HG03066 (cell line): ENCODE results near the gene FAM222A.

ENCODE experiments used
- ATAC-seq: cut with Tn5 transposase; IDR thresholded peaks from one replicate; pipeline ENCODE4 v1.9.1; 2021; ENCODE audit warnings: low read depth; ENCODE audit not compliant: unreplicated experiment

The FAM222A gene

DNA sequence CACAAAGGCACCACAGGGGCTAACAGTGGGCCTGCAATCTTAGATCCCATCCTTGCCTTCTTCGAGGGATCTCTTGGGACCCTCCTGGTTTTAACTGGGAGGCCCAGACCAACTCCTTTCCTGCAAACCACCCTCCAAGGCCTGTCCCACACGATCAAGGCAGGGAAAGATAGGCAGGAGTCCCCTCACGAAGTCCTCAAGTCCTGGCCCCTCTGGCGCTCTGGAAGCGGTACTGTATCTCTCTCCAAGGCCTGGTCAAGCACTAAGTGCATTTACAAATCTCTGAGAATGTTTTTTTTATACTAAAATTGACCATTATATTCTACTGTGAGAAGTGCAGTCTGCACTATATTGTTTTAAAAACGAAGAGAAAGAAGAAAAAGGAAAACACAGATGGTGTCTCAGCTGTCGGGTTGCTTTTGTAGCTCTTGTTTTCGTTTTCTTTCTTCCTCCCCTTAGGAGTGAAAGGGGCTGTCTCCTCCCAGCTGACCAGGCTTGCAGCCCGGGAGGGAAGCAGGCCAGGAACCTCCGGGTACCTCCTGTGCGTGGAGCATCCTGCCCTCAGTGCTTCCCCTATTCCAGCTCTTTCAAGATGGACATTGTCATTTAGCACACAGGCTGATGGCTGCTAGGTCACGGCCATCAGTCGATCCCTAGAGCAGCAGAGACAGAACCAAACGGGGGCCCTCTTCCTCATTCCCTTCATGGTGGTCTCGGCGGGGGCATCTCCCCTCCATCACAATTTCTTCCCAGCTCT lies 56.7 kb downstream of the FAM222A start:
- ATAC-seq, result no peak

- ATAC-seq, result no peak
Observed at GRCh38 chr12:109770861-109771670, 57.4 kb downstream of the FAM222A start.

- ATAC-seq, result no peak
Observed at GRCh38 chr12:109771746-109772621, 58.4 kb downstream of the FAM222A start.

GRCh38 chr12:109772622-109773321 lies 59.1 kb downstream of the FAM222A start:
- ATAC-seq, result no peak

GRCh38 chr12:109773384-109774011 lies 59.9 kb downstream of the FAM222A start:
- ATAC-seq, result no peak

- no peak for ATAC-seq
Observed at GRCh38 chr12:109775172-109775881, 61.7 kb downstream of the FAM222A start.

DNA sequence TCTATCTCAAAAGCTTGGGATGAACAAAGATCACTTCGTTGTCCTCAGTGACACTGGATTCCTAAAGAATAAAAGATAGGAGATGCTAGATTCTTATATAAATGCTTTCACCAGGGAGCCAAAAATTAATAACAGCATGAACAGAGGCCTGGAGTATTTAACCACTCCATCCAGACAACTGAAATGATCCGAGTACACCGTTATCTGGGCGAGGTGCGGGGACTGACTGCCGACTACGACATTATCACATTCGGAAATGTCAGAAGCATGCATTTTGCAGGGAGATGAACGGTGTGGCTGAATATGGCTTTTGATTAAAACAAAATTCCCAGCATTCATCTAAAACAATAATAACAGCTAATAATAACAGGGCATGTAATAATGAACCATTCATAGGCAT lies 63.0 kb downstream of the FAM222A start:
- no peak for ATAC-seq

- no peak for ATAC-seq
Observed at GRCh38 chr12:109777544-109777943, 63.9 kb downstream of the FAM222A start.

- no peak for ATAC-seq
Observed at GRCh38 chr12:109778684-109779083, 65.1 kb downstream of the FAM222A start.

DNA sequence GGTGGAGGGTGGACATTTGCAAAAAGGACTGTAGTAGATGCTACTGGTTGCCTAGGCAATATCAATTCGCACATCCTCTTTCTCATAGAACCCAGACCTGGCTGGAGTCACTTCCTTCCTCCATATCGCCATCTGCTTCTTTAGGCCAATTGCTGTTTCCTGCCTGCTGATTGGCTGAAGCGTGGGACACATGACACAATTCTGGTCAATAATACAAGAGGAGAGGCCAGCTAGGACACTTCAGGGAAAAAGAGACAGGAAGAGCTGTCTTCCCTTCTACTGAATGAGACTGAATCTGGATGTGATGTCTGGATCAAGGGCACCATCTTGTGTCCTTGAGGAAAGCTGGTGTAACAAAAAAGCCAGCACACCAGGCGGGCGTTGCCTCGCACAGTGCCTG lies 65.8 kb downstream of the FAM222A start:
- no peak for ATAC-seq

DNA sequence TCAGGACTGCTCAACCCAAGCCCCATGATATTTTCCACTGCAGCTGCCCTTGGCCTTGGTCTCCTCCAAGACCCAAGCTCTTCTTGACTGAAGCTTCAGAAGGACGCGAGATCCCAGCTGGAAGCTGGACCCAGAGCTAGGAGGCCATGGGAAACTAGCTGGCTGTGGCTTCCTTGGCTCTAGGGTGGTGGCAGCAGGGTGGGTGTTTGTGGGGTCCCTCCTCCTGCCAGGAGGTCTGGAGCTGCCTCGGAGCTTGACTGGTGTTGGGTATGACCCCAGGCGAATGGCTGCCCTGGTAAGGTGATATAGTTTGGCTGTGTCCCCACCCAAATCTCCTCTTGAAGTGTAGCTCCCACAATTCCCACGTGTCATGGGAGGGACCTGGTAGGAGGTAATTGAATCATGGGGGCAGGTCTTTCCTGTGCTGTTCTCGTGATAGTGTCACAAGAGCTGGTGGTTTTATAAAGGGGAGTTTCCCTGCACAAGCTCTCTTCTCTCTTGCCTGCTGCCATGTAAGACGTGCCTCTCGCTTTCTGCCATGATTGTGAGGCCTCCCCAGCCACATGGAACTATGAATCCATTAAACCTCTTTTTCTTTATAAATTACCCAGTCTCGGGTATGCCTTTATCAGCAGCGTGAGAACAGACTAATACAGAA lies 68.2 kb downstream of the FAM222A start:
- no peak for ATAC-seq

DNA sequence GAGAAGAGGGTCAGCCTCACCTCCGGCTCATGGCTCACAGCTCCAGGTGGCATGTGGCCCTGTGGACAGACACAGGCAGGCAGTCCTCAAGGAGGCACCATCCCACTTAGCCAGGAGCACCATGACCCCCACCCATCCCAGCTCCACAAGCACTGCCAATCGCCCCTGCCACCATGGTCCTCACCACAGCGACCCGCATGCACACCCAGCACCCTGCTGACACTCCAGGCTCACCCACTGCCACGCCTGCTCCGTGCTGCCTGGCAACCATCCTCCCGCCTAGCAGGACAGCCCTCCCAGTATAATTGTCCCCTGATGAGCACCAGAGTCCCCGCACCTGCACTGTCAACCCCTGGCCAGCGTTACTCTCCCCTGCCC lies 68.7 kb downstream of the FAM222A start:
- no peak for ATAC-seq

DNA sequence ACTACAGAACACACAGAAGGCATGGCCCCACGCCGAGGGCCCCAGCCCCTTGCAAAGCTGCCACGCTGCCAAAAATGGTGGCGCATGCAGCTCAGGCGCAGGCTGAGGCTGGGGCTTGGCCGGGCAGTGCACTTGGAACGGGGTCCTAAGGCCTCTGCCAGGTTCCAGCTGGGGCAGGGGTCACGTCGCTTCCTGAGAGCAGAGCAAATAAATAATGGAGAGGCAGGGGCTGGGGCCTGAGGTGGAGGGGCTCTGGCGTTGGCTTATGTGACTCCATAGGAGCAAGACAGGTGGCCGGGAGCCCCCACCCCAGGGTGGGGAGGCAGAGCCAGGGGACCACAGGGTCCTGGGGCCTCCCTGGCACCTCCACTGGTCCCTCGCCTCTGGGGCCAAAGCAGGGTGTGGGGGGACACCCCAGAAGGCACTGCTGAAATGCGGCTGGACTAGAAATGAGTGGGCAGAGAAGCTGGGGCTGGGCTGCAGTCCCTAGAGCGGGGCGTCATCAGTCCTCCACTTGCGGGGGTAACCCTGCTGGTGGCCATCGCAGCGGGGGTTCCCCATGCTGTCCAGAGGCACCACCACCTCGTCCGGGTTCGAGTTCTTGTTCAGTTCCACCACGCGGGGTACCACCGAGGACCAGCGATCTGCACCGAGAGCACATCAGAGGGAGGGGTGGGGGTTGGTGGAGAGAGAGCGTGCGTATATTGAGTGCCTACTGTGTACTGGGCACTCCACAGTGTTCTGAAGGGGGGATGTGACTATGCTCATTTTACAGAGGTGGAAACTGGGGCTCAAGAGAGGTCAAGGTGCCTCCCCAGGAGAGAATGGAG lies 69.7 kb downstream of the FAM222A start:
- no peak for ATAC-seq

GRCh38 chr12:109783965-109784244 lies 70.3 kb downstream of the FAM222A start:
- no peak for ATAC-seq

DNA sequence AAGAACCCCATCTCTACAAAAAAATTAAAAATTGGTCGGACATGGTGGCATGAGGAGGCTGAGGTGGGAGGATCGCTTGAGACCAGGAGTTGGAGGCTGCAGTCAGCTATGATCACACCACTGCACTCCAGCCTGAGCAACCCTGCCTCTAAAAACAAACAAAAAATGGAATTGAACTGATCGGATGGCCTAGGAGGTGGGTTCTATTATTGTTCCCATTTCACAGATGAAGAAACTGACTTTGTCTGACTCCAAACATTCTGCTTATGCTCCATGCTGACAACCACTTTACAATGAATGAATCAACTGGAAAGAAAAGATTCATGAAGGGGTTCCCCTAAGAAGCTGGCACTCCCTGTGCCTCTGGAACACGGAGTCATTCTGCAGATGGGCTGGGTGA lies 72.2 kb downstream of the FAM222A start:
- no peak for ATAC-seq

GRCh38 chr12:109786799-109787198 lies 73.2 kb downstream of the FAM222A start:
- no peak for ATAC-seq

DNA sequence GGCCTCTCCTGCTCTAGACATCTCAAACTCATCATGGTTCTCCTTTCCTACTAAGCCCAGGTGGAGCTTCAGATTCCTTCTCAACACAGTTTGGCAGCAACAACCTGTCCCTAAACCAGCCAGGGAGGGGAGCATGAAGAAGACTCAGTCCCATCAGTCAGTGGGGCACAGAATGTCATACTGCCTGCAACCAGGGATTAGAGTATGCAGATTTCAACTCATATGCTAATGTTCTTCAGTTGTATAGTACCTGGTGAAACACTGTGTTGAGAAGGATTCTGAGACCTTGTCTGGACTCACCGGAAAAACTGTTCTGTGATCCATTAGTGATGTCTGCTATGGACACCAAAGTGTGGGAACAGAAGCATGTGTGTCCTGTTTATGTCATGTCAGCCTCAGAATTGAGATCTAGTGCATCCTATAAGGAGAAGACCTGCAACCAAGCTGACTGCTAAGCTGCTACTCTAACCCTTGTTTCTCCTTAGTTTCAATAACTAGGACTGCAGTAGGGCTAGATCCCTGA lies 76.0 kb downstream of the FAM222A start:
- ATAC-seq, result no peak

DNA sequence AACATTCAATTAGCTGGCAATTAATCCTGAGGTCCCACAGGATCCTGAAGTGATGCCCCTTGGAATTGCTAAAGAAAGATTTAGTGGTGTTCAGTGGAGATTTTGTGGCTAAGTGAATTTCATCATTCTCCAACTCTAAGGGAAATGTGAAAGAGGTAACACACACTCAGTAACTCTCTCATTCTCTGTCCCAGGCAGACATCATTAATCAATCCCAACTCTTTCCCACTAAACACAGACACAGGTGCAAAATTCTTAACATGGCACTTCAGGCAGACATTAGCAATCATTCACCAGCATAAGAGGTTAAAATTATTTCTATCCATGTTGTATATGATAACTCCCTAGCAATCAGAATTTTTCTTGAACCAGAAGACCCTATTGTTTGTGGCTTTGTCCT lies 79.4 kb downstream of the FAM222A start:
- no peak for ATAC-seq
